ENCODE measurements around the gene CNTN5.
"Not testable (repeated sequence)": the region's sequence is repeated elsewhere in the genome, so short reads cannot be mapped to it uniquely, and the experiment has no call there.

CNTN5 gene

DNA sequence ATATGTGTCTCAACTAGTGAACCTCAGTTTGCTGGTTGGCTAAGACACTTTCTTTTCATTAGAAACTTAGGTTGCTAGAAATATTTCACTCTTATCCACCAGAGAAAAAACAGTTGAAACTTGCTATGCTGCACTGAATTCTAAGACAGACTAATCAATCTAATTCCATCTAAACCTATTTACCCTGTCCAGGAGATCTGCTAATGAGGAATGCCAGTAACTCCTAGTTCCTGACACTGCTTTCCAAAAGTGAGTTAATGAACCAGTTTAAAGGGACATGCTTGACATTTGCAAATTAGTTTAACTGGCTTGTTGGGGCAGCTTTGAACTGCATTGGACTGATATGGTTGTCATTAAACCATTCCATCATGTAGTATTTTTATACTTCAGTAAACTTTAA is 258.5 kb downstream of the CNTN5 start:
- no peak for DNase-seq

- DNase-seq = no peak
Measured at GRCh38 chr11:99281331-99281730, 260.6 kb downstream of the CNTN5 start.

DNA sequence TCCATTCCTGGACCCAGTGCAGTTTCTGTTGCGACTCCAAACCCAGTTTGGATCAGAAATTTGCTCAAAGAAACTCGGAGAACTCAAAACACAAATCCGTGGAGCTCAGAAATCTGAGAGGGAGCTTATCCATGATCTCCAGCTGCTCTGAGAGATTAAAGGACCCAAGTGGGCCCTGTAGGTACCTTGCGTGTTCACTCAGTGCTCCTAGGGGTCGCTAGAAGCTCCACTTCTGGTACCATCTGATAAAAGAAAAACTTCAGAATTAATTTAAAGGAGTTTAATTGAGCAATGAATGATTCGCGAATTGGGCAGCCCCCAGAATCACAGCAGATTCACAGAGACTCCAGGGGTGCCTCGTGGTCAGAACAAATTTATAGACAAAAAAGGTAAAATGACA is 277.2 kb downstream of the CNTN5 start:
- DNase-seq = not testable (repeated sequence)

GRCh38 chr11:99307510-99308088 is 286.9 kb downstream of the CNTN5 start:
- no peak for DNase-seq

GRCh38 chr11:99311870-99312269 is 291.1 kb downstream of the CNTN5 start:
- DNase-seq = no peak

DNA sequence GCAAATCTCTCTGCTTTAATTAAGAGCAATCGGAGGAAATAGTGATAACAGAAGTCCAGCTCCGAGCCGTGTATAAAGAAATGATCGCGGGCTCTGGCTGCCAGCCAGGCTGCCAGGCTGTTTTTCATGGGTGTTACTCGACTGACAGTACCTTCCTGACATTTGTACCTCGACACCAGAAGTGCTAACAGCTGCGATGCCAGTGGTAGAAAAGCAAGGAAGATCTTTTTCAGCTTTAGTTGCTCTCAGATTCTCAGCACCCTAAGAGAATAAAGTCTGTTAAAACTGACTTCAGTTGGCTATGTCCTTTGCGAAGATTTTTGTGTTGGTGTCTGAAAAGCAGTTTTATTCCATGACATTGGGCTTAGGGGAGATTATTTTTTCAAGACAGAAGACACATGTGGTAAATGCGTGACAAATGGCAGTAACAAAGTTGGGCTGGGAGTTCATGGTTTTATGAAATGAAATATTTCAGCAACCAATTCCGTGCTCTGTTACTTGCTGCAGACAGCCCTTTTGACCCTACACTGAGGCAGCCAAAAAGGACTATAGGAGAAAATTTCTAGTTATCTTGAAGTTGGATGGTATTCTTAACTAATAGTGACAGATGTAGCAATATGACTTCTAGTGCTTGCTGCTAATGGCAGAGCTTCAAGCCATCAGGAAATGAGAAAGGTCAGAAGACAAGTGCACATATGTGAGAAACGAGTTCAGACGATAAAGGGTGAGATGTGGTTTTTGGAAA is 296.2 kb downstream of the CNTN5 start:
- DNase-seq = no peak

DNA sequence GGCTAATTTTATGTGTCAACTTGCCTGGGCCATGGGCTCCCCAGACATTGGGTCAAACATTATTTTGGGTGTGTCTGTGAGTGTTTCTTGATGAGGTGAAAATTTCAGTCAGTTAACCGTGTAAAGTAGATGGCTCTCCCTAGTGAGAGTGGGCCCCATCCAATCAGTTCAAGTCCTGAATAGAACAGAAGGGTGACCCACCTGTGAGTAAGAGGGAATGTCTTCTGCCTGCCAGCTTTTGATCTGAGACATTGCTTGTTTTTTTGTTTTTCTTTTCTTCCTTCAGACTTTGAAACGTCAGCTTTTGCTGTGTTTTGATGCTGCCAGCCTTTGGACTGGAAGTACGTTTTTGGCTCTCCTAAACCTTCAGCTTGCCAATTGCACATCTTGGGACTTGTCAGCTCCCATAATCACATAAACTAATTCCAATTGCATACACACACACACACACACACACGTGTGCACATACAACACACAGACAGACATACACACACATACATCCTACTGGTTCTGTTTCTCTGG is 300.1 kb downstream of the CNTN5 start:
- no peak for DNase-seq

DNA sequence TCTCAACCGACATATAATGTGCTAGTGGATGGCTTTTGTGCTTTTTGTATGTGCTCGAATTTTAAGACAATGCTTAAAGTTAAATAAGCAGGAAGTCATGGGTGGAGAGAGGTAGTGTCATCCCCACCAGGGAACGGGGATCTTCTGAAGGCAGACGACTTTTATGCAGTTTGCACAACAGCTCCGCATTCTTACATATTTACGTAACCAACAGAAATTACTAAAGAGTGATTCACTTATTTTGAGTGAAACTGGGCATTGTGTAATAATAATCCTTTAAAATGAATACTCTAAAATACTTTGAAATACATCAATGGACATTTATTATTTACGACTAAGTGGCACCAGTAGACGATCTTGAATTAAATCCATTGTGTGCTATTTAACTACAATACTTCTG is 305.1 kb downstream of the CNTN5 start:
- no peak for DNase-seq

DNA sequence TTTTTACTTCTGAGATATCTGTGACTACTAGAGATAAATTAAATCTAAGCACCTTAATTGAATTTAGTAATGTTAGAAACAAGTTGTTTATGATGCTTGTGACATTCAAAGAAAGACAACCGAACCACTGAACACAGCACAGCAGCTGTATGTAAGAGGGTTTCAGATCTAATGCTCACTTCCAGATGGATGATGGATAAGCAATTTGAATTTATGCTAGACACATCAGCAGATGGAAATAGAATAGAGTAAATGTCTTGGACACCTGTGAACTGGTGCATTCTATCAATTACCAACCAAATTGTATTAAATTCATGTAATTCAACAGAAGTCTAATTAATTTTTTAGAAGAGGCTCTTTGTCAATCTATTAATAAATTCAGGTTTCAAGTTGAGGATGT is 306.3 kb downstream of the CNTN5 start:
- DNase-seq = no peak

GRCh38 chr11:99327527-99327926 is 306.8 kb downstream of the CNTN5 start:
- no peak for DNase-seq

DNA sequence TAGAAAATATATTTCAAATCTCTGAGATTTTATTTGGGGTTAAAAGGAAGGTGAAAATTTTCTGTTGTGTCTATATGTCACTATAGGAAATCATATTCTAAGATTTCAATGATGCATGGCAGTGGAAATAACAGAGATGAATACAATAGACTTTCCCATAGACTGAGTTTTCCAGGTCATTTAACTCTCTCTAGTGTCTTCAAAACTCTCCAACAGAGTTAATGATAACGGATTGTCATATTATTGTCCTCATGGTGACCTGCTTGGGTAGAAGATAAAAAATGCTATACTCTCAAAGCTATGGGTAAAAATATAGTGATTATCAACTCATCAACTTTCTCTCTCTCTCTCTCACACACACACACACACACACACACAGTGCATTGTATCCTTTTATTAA is 312.9 kb downstream of the CNTN5 start:
- DNase-seq = no peak

DNA sequence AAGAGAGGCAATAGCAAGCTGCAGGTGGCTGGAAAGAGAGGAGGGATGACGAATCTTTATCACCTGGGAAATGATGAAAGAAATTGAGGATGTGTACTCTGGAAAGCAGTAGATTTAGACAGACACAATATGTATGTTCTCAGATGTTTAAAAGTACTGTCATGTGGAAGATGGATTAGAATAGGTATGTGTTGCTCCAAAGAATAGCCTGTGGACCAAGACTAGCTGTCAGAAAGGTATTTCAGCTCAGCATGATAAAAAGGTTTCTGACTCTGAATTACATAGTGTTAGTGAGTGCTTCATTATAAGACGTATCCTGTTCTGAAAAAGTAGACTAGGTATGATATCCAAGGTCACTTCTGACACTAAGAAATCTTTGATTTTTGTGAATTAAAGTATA is 322.4 kb downstream of the CNTN5 start:
- no peak for DNase-seq

DNA sequence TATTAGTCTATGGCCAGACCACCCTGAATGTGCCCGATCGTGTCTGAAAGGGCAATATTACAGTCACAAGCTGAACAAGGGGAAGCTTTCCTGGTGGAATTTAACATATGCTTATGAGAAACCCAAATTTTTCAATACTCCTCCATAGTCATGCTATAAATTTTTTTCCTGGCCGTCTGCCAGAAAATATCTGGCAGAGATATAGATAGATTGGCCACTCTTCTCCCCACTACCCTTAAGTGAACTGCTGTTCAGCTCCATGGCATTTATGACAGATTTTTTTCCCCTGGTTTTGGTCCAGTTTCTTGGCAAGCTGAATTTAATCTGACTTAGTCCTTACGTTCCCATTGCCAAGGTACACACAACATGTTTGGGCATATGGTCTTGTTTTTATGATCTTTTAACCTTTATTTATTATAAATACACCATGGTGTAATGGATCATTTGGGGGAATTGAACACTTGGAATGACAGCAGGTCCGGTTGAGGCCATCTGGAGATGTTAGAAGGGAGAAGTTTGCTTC is 328.5 kb downstream of the CNTN5 start:
- DNase-seq = no peak

DNA sequence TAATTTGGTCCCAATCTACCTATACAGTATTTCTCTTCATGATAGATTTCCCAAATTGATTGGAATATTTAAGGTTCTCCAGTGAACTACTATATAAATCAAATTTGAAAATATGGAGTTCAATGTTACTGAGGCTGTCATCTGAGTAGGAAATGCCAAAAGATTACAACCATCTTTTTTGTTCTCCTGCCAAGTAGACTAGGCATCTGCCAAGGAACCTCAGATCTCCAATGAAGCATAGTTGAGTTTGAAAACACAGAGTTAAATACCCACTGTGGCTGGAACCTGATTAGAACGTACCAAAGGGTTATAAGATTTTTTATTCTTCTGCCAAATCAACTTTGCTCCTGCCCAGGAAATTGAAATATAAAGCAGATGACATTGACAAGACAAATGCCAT is 330.9 kb downstream of the CNTN5 start:
- DNase-seq = no peak

- DNase-seq = no peak
Measured at GRCh38 chr11:99352642-99353041, 331.9 kb downstream of the CNTN5 start.

DNA sequence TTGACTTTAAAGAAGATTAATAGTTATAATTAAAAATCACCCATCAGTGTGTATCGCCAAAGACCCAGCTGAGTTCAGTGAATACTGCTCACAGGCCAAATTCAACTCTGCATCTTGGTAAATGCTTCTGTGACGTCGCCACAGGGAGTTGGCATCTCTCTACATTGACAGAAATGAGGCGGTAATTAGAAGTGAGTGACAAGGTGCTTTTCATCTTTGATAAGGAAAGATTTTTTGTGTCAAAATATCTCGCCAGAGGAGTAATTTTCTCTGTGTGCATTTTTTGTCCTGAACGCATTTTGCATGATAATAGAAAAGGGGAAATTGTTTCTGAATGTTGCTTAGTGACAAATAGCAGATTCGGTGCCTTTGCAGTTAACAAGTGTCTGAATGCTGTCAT is 345.8 kb downstream of the CNTN5 start:
- DNase-seq = no peak

DNA sequence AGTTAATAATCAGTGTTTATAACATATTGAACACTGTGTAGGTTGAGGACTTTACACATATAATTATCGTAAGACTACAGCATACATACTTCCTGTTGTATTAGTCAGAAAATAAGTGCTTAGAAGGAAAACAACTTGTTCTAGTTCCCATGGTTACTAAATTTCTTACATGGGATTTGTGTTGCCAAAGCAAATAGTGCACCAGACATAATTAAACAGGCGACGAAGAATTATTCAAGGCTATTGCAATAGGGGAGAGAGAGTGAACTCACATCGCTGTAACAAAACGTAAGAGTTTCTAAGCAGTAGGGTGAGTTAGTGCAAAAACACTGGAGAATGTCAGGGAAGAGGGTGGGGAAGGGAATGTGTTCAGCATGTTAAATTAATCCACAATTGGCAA is 347.8 kb downstream of the CNTN5 start:
- no peak for DNase-seq

DNA sequence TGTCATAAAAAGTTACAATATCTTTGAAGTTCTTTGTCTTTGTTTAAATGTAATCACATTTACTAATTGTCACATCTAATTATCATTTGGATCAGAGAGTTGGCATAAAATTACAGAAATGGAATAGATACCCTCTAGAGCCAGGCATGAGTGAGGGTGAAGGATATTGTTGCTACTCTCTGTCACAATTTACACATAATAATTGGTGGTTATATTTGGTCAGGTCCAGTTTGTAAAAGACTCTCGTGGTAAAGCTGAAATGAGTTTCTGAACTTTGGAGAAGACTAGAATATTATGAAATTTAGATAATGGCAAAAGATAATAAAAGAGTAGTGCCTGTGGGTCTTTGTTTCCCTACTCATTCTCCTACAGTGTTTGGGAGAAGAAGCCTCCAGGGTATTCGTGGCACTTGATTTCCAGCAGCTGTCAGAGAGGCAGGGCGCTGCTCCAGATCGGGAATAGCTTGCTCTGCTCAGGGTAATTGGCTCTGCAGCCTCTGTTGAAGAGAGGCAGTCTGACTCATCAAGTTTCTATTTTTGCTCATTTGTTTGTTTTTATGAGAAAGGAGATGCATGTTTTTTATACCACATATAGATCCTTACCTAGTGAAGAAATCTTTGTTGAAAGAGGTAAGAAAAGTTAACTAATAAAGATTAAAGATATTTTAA is 349.9 kb downstream of the CNTN5 start:
- no peak for DNase-seq

GRCh38 chr11:99371257-99371656 is 350.5 kb downstream of the CNTN5 start:
- DNase-seq = no peak

GRCh38 chr11:99376463-99376862 is 355.7 kb downstream of the CNTN5 start:
- no peak for DNase-seq

- DNase-seq = no peak
Measured at GRCh38 chr11:99383648-99384245, 363.0 kb downstream of the CNTN5 start.

DNA sequence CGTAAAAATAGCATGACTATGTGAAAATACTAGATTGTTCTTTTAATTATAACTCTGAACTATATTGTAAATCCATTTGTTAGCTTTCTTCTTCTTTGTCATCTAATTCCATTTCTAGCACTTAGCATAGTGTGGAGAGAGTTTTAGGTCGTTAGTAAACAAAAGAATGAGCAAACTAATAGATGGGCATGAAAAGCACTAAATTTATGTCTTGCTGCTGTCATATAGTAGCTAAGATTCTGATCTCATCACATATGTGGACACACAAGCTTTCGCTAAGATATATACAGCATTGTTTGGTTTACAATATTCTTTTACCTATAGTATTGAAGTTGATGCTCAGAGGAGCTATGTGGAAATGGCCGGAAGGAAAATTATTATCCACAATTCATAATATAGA is 370.5 kb downstream of the CNTN5 start:
- DNase-seq = no peak

DNA sequence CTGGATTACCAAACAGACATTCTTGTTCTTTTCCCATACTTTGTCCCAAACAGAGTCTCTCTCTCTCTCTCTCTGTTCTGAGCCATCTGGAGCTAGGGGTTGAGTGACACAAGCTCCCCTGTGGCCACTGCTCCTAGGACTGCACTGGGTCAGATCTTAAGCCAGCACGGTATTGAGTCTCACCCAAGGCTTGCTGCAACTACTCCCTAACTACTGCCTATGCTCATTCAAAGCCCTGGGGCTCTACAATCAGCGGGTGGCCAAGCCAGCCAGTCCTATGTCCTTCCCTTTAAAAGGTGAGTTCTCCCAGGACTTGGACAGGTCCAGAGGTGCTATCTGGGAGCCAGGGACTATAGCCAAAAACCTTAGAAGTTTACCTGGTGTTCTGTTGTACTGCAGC is 385.6 kb downstream of the CNTN5 start:
- DNase-seq = no peak

GRCh38 chr11:99410636-99411035 is 389.9 kb downstream of the CNTN5 start:
- DNase-seq = no peak
